H1 (cell line): ENCODE measurements around the gene ASAP3. TPM values are rescaled to one million over a fixed set of nuclear protein-coding genes. Genes with fewer than 3 reads are reported as not detected.
"Not testable (repeated sequence)": the region's sequence is repeated elsewhere in the genome, so short reads cannot be mapped to it uniquely, and the experiment has no call there.

Experiments
- CTCF ChIA-PET: fragments of 300-600 bp; sonication (Branson Sonifier 250); formaldehyde crosslinking; loops from one replicate; lab custom pipeline; 2021; ENCODE audit not compliant: partially characterized antibody; lab: Charles Lee
- POLR2A ChIA-PET: fragments of 300-600 bp; sonication (Branson Sonifier 250); formaldehyde crosslinking; loops from one replicate; lab custom pipeline; 2021; ENCODE audit warnings: inconsistent platforms; ENCODE audit not compliant: partially characterized antibody; lab: Charles Lee
- DNase-seq, 2 experiments: peaks; one replicate each; pipeline versions ENCODE4 v3.0.0 to v3.0.0-alpha.2; 2010 to 2022; ENCODE audit warnings: low spot score in 2 of 2, low read depth in 1 of 2, mixed read lengths in 1 of 2
- FAIRE-seq: peaks from 2 replicates; lab custom pipeline; 2011; peaks lifted over from hg19 to GRCh38; lab: Jason Lieb, UNC
- H2AFZ ChIP-seq: 2 replicates; pipeline ENCODE4 v1.8.1; 2012; ENCODE audit warnings: low read length, inconsistent platforms
- H2AK5ac ChIP-seq: 2 replicates; pipeline ENCODE4 v1.6.1; 2013; ENCODE audit warnings: low read depth, low read length
- H2BK120ac ChIP-seq: replicated peaks from 2 replicates; pipeline ENCODE3; 2013; ENCODE audit warnings: low read depth, low read length, inconsistent platforms
- H2BK12ac ChIP-seq: 2 replicates; pipeline ENCODE4 v1.6.1; 2013; ENCODE audit warnings: low read depth, low read length
- H2BK15ac ChIP-seq: 2 replicates; pipeline ENCODE4 v1.6.1; 2013; ENCODE audit warnings: low read length
- H2BK20ac ChIP-seq: 2 replicates; pipeline ENCODE4 v1.6.1; 2013; ENCODE audit warnings: low read length
- H2BK5ac ChIP-seq: 2 replicates; pipeline ENCODE4 v1.6.1; 2013; ENCODE audit warnings: low read depth, low read length
- H3K14ac ChIP-seq: 2 replicates; pipeline ENCODE4 v1.6.1; 2013; ENCODE audit warnings: inconsistent platforms; ENCODE audit not compliant: insufficient read length
- H3K18ac ChIP-seq: 2 replicates; pipeline ENCODE4 v1.6.1; 2013; ENCODE audit warnings: low read length; ENCODE audit errors: extremely low read depth
- H3K23ac ChIP-seq: 2 replicates; pipeline ENCODE4 v1.6.1; 2013; ENCODE audit warnings: inconsistent platforms; ENCODE audit not compliant: insufficient read length
- H3K23me2 ChIP-seq: 2 replicates; pipeline ENCODE4 v1.6.1; 2013; ENCODE audit warnings: low read depth, low read length
- H3K27ac ChIP-seq: 2 replicates; pipeline ENCODE4 v1.6.1; 2011; ENCODE audit warnings: low read depth, low read length, inconsistent platforms
- H3K27me3 ChIP-seq, 4 experiments: replicated peaks in 1 of 4; 1 replicate in 1 of 4; 2 replicates in 3 of 4; pipeline versions ENCODE4 v1.6.1 to v1.8.1; 2011 to 2013; ENCODE audit warnings: low read length in 3 of 4, mild to moderate bottlenecking in 3 of 4, inconsistent platforms in 2 of 4, mixed read lengths in 2 of 4, moderate library complexity in 1 of 4; ENCODE audit not compliant: control insufficient read depth in 3 of 4, insufficient read depth in 3 of 4; ENCODE audit errors: extremely low read depth in 1 of 4
- H3K36me3 ChIP-seq, 4 experiments: 2 replicates each; pipeline versions ENCODE4 v1.6.1 to v1.8.1; 2011 to 2013; ENCODE audit warnings: mild to moderate bottlenecking in 4 of 4, low read length in 3 of 4, moderate library complexity in 2 of 4, control low read depth in 1 of 4, inconsistent platforms in 1 of 4; ENCODE audit not compliant: insufficient read depth in 4 of 4, control insufficient read depth in 2 of 4
- H3K4ac ChIP-seq: replicated peaks from 2 replicates; pipeline ENCODE3; 2013; ENCODE audit warnings: low read length, low read depth, mixed read lengths, inconsistent platforms; ENCODE audit not compliant: insufficient read length
- H3K4me1 ChIP-seq, 4 experiments: replicated peaks in 1 of 4; 1 replicate in 1 of 4; 2 replicates in 3 of 4; pipeline versions ENCODE4 v1.6.1 to v1.8.1; 2011 to 2013; ENCODE audit warnings: low read length in 3 of 4, inconsistent platforms in 2 of 4, mixed read lengths in 1 of 4; ENCODE audit not compliant: insufficient read depth in 4 of 4, control insufficient read depth in 3 of 4
- H3K4me2 ChIP-seq, 2 experiments: 2 replicates each; pipeline versions ENCODE4 v1.6.1 to v1.8.1; 2011 to 2013; ENCODE audit warnings: low read depth in 2 of 2, low read length in 2 of 2, control low read depth in 1 of 2, inconsistent platforms in 1 of 2, mild to moderate bottlenecking in 1 of 2; ENCODE audit not compliant: insufficient read depth in 1 of 2
- H3K4me3 ChIP-seq, 4 experiments: fragments of 200-600, 300-600 bp in 1 of 4; sonication (generic), shearing (Covaris generic), sonication (Bioruptor Twin) in 1 of 4; 2 replicates each; pipeline versions ENCODE4 v1.5.1 to v1.8.1; 2011 to 2016; ENCODE audit warnings: low read length in 4 of 4, low read depth in 3 of 4, control low read depth in 2 of 4, inconsistent platforms in 2 of 4, mild to moderate bottlenecking in 2 of 4, mixed read lengths in 1 of 4, moderate library complexity in 1 of 4; ENCODE audit not compliant: insufficient read depth in 2 of 4; ENCODE audit errors: extremely low read depth in 1 of 4
- H3K56ac ChIP-seq: replicated peaks from 2 replicates; pipeline ENCODE3; 2013; ENCODE audit warnings: low read depth, mild to moderate bottlenecking, mixed read lengths, low read length, inconsistent platforms; ENCODE audit not compliant: insufficient read length
- H3K79me1 ChIP-seq: 2 replicates; pipeline ENCODE4 v1.6.1; 2013; ENCODE audit warnings: low read depth, low read length, control low read depth
- H3K79me2 ChIP-seq, 2 experiments: 2 replicates each; pipeline versions ENCODE4 v1.6.1 to v1.8.1; 2012 to 2013; ENCODE audit warnings: low read length in 2 of 2, mild to moderate bottlenecking in 2 of 2, inconsistent platforms in 1 of 2; ENCODE audit not compliant: insufficient read depth in 2 of 2, control insufficient read depth in 1 of 2
- H3K9ac ChIP-seq, 4 experiments: replicated peaks in 1 of 4; 1 replicate in 1 of 4; 2 replicates in 3 of 4; pipeline versions ENCODE4 v1.6.1 to v1.8.1; 2011 to 2013; ENCODE audit warnings: low read depth in 3 of 4, low read length in 3 of 4, control low read depth in 2 of 4, mild to moderate bottlenecking in 2 of 4, moderate library complexity in 2 of 4, inconsistent platforms in 1 of 4; ENCODE audit errors: extremely low read depth in 1 of 4
- H3K9me3 ChIP-seq, 2 experiments: 2 replicates each; pipeline versions ENCODE4 v1.6.1 to v1.8.1; 2012 to 2013; ENCODE audit warnings: mild to moderate bottlenecking in 2 of 2, moderate library complexity in 2 of 2, control low read depth in 1 of 2, inconsistent platforms in 1 of 2, low read depth in 1 of 2, low read length in 1 of 2, mixed read lengths in 1 of 2; ENCODE audit not compliant: insufficient read depth in 2 of 2
- H4K20me1 ChIP-seq, 2 experiments: replicated peaks in 1 of 2; 2 replicates each; pipeline versions ENCODE3 to v1.8.1; 2011 to 2013; ENCODE audit warnings: inconsistent platforms in 2 of 2, low read length in 2 of 2, mild to moderate bottlenecking in 1 of 2; ENCODE audit not compliant: insufficient read depth in 2 of 2, control insufficient read depth in 1 of 2
- H4K5ac ChIP-seq: 2 replicates; pipeline ENCODE4 v1.6.1; 2013; ENCODE audit warnings: low read length, low read depth, mixed read lengths, inconsistent platforms; ENCODE audit not compliant: insufficient read length
- H4K8ac ChIP-seq: 2 replicates; pipeline ENCODE4 v1.8.0; 2013; ENCODE audit warnings: mild to moderate bottlenecking, moderate library complexity, low read length, inconsistent platforms; ENCODE audit not compliant: insufficient read depth; ENCODE audit errors: extremely low read depth
- H4K91ac ChIP-seq: replicated peaks from 2 replicates; pipeline ENCODE3; 2013; ENCODE audit warnings: low read length, mixed read lengths, inconsistent platforms; ENCODE audit not compliant: insufficient read length
- CBX5 ChIP-seq: fragments of 300-800, 300-1000 bp; sonication (generic); IDR thresholded peaks from 2 replicates; pipeline ENCODE4 v1.7.1; 2016; ENCODE audit warnings: antibody characterized with exemption, low read length, low read depth
- CEBPB ChIP-seq: IDR thresholded peaks from 2 replicates; pipeline ENCODE4 v1.6.1; 2012; ENCODE audit warnings: low read depth, low read length
- WGBS, 2 experiments: shearing (Covaris generic) in 1 of 2; methylation state at CpG; one replicate each; pipeline versions ENCODE4 v1.1.6 to v1.1.7; 2013 to 2015; ENCODE audit warnings: low lambda C conversion rate in 2 of 2, mixed read lengths in 2 of 2, inconsistent platforms in 1 of 2, low coverage in 1 of 2, missing lambda C conversion rate in 1 of 2; ENCODE audit not compliant: insufficient replicate concordance in 2 of 2, insufficient coverage in 1 of 2, insufficient read length in 1 of 2; ENCODE audit errors: extremely low coverage in 1 of 2, missing lambda C conversion rate in 1 of 2; 5-methylcytosine and 5-hydroxymethylcytosine counted together
- polyA plus RNA-seq, 7 experiments: library from polyadenylated mRNA; depleted of rRNA in 3 of 7; stranded (reverse) in 5 of 7; unstranded in 2 of 7; fragments of >200 nt in 5 of 7; fragments of 200-250 nt in 2 of 7; gene quantifications; 1 replicate in 5 of 7; 2 replicates in 1 of 7; 4 replicates in 1 of 7; pipeline versions ENCODE4 v1.2.1 to v1.2.3, GENCODE V29; 2011 to 2013; ENCODE audit warnings: missing spikeins in 2 of 7, mixed read lengths in 2 of 7
- total RNA-seq: library from RNA; stranded (reverse); fragmentation: NEBNext Ultra II Directional; extraction: Animal tissue kit (Norgen Biotek cat#: 25700); gene quantifications from 2 replicates; pipeline ENCODE4 v1.2.1, GENCODE V29; 2021

ASAP3 gene
- total and polyA plus RNA-seq, 2 of the 8 experiments (the other 6 are each of a cell fraction or from before 2014, with no cell fraction given): 53.1 to 58.0 TPM

GRCh38 chr1:23505851-23506250 is 21.9 kb upstream of the ASAP3 start (continued):
- TF ChIP-seq CBX5: no peak
- TF ChIP-seq CEBPB: no peak

- H3K36me3 ChIP-seq, H3K56ac ChIP-seq, H3K9ac ChIP-seq, H2BK15ac ChIP-seq, H3K4me2 ChIP-seq, H3K4me3 ChIP-seq, H3K23me2 ChIP-seq, H2BK5ac ChIP-seq, H3K23ac ChIP-seq, H3K18ac ChIP-seq, H3K79me1 ChIP-seq, H2BK20ac ChIP-seq, H2AFZ ChIP-seq, H2AK5ac ChIP-seq, H3K27ac ChIP-seq, H3K27me3 ChIP-seq, H3K4me1 ChIP-seq, H4K91ac ChIP-seq, H2BK120ac ChIP-seq, DNase-seq, FAIRE-seq, H4K20me1 ChIP-seq, H4K8ac ChIP-seq, H4K5ac ChIP-seq, H3K14ac ChIP-seq, H3K9me3 ChIP-seq, H2BK12ac ChIP-seq, H3K79me2 ChIP-seq, H3K4ac ChIP-seq, POLR2A ChIA-PET: not testable (repeated sequence)
- WGBS, 2 experiments: 82% methylated on average over 2 of the region's 24 CpGs; no CpG with 5 or more reads in 1 of the 2 experiments
- CTCF ChIA-PET: interaction anchor here (5.8 kb wide), 1 partner anchor 24 kb away, joined by 62 read pairs; the partner anchor contains the start of gene E2F2
Observed at GRCh38 chr1:23504156-23504555, 20.2 kb upstream of the ASAP3 start.
